K562 (cell line): Measurements from ENCODE around the gene LRP2BP. TPM values are rescaled to one million over a fixed set of nuclear protein-coding genes. Genes with fewer than 3 reads are reported as not detected.

Experiments
- BCOR ChIP-seq: fragments of 450-650 bp; IDR thresholded peaks from 2 replicates; pipeline ENCODE4 v1.6.1; 2016
- CSDE1 ChIP-seq, 2 experiments: fragments of 450-650 bp; IDR thresholded peaks; 2 replicates each; pipeline ENCODE4 v1.6.1; 2016; ENCODE audit warnings: mild to moderate bottlenecking in 1 of 2
- CTBP1 ChIP-seq: fragments of 450-650 bp; IDR thresholded peaks from 2 replicates; pipeline ENCODE4 v1.6.1; 2016; ENCODE audit warnings: borderline replicate concordance
- ETV5 ChIP-seq: sonication (generic); formaldehyde crosslinking; IDR thresholded peaks from 2 replicates; pipeline ENCODE4 v1.4.0; 2020; ENCODE audit warnings: low read depth, mild to moderate bottlenecking, missing genetic modification reagents
- GATAD2A ChIP-seq: fragments of 450-650 bp; IDR thresholded peaks from 2 replicates; pipeline ENCODE4 v1.6.1; 2017
- HDGF ChIP-seq: fragments of 450-650 bp; IDR thresholded peaks from 2 replicates; pipeline ENCODE4 v1.6.1; 2016
- NR2F6 ChIP-seq: fragments of 450-650 bp; formaldehyde crosslinking; IDR thresholded peaks from 2 replicates; pipeline ENCODE4 v1.4.0; 2020; ENCODE audit warnings: mild to moderate bottlenecking
- RBM25 ChIP-seq: fragments of 200-400 bp; formaldehyde crosslinking; IDR thresholded peaks from 2 replicates; pipeline ENCODE4 v1.6.1; 2018; ENCODE audit warnings: low read length, low read depth, moderate library complexity; ENCODE audit not compliant: severe bottlenecking
- RFX5 ChIP-seq: IDR thresholded peaks from 2 replicates; pipeline ENCODE4 v1.6.1; 2011; ENCODE audit warnings: low read depth, mild to moderate bottlenecking, improper control_type of control experiment, low read length
- RNF2 ChIP-seq: sonication (generic); IDR thresholded peaks from 2 replicates; pipeline ENCODE4 v1.6.1; 2016
- SREBF1 ChIP-seq: fragments of 150-350 bp; IDR thresholded peaks from 2 replicates; pipeline ENCODE4 v1.6.1; 2014; ENCODE audit warnings: antibody characterized with exemption, low read depth, low read length, borderline replicate concordance
- ZZZ3 ChIP-seq: fragments of 450-650 bp; IDR thresholded peaks from 2 replicates; pipeline ENCODE4 v1.6.1; 2016; ENCODE audit warnings: antibody characterized with exemption, mild to moderate bottlenecking, moderate library complexity
- polyA plus RNA-seq, 8 experiments: library from polyadenylated mRNA; depleted of rRNA in 4 of 8; stranded (reverse) in 5 of 8; unstranded in 3 of 8; fragments of >200 nt; fragmentation: Nextera tagmentation in 2 of 8; fragmentation: Illumina TruSeq in 1 of 8; extraction: Ambion mirVana in 2 of 8; extraction: Trizol in 1 of 8; gene quantifications; 2 replicates each; pipeline versions ENCODE4 v1.2.1 to v1.2.3, GENCODE V29; 2011 to 2014; ENCODE audit warnings: inconsistent platforms in 1 of 8, missing spikeins in 1 of 8
- total RNA-seq, 7 experiments: library from RNA; depleted of rRNA in 6 of 7; stranded (reverse); fragments of >200 nt in 6 of 7; fragmentation: Illumina TruSeq in 2 of 7; extraction: Trizol in 2 of 7; gene quantifications; 2 replicates each; pipeline versions ENCODE4 v1.2.1 to v1.2.3, GENCODE V29; 2011 to 2021; ENCODE audit warnings: low replicate concordance in 1 of 7
- TF ChIP-seq, protein P1 (sequence below): sonication (generic); formaldehyde crosslinking; IDR thresholded peaks from 2 replicates; pipeline ENCODE4 v1.8.1; 2023; ENCODE audit warnings: missing genetic modification reagents, mild to moderate bottlenecking, borderline replicate concordance
- TF ChIP-seq, protein P2 (sequence below), 2 experiments: fragments of 150-350 bp in 1 of 2; IDR thresholded peaks; 2 replicates each; pipeline ENCODE4 v1.6.1; 2012 to 2016; ENCODE audit warnings: low read depth in 2 of 2, low read length in 2 of 2, mild to moderate bottlenecking in 1 of 2, moderate library complexity in 1 of 2
- TF ChIP-seq, protein P3 (sequence below): sonication (generic); formaldehyde crosslinking; IDR thresholded peaks from 2 replicates; pipeline ENCODE4 v1.8.0; 2022; ENCODE audit warnings: missing genetic modification reagents, mild to moderate bottlenecking, moderate library complexity, borderline replicate concordance
- TF ChIP-seq, protein P4 (sequence below): fragments of 450-650 bp; IDR thresholded peaks from 2 replicates; pipeline ENCODE4 v1.6.1; 2016; ENCODE audit warnings: low read depth, mild to moderate bottlenecking, moderate library complexity
- TF ChIP-seq, protein P5 (sequence below): fragments of 450-650 bp; formaldehyde crosslinking; IDR thresholded peaks from 2 replicates; pipeline ENCODE4 v1.4.0; 2020; ENCODE audit warnings: mild to moderate bottlenecking, moderate library complexity

Gene LRP2BP
- total and polyA plus RNA-seq, 9 of the 15 experiments (the other 6 are each of a cell fraction or from before 2014, with no cell fraction given): 0.42 to 2.1 (median 0.62) TPM

DNA sequence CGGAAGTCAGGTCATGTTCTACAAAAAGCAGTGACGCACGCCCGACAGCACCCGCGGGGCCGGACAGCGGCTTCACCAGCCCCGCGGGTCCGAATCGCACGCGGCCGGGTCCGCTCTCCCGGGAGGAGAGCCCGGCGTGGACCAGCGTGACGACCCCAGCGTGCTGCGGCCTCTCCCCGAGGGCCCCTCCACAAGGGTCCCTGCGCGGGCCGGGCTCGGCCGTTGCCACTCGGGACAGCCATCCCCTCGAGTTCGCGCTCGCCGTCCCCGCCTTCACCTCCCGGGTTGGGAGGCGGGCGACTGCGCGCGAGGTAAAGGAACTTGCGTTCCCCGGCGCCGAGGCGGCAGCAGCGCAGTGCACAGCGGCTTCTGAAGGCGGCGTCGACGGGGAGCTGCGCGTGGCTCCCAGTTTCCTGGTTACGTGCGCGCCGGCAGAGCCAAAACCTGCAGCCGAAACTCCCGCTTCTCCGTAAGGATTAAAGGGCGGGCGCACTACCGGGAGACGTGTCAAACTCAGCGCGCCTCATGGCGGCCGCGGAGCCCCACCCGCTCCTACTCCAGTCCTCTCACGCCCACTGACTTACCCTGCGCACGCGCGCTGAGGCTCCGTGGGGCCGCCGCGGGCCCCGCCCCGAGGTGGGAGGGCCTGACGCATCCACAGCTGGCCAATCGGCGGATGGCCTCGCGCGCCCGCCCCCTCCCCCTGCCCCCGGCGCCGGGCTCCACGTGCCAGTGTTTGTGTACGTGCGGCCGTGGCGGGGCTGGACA is 416 bp upstream of the LRP2BP start (continued):
- TF ChIP-seq, protein P1, sequence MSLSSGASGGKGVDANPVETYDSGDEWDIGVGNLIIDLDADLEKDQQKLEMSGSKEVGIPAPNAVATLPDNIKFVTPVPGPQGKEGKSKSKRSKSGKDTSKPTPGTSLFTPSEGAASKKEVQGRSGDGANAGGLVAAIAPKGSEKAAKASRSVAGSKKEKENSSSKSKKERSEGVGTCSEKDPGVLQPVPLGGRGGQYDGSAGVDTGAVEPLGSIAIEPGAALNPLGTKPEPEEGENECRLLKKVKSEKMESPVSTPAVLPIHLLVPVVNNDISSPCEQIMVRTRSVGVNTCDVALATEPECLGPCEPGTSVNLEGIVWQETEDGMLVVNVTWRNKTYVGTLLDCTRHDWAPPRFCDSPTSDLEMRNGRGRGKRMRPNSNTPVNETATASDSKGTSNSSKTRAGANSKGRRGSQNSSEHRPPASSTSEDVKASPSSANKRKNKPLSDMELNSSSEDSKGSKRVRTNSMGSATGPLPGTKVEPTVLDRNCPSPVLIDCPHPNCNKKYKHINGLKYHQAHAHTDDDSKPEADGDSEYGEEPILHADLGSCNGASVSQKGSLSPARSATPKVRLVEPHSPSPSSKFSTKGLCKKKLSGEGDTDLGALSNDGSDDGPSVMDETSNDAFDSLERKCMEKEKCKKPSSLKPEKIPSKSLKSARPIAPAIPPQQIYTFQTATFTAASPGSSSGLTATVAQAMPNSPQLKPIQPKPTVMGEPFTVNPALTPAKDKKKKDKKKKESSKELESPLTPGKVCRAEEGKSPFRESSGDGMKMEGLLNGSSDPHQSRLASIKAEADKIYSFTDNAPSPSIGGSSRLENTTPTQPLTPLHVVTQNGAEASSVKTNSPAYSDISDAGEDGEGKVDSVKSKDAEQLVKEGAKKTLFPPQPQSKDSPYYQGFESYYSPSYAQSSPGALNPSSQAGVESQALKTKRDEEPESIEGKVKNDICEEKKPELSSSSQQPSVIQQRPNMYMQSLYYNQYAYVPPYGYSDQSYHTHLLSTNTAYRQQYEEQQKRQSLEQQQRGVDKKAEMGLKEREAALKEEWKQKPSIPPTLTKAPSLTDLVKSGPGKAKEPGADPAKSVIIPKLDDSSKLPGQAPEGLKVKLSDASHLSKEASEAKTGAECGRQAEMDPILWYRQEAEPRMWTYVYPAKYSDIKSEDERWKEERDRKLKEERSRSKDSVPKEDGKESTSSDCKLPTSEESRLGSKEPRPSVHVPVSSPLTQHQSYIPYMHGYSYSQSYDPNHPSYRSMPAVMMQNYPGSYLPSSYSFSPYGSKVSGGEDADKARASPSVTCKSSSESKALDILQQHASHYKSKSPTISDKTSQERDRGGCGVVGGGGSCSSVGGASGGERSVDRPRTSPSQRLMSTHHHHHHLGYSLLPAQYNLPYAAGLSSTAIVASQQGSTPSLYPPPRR (CRISPR knock-in tag): no peak
- TF ChIP-seq NR2F6 (CRISPR knock-in tag) (0 out of 2 replicates have a peak, but pooled peaks have one; percentile 21), CTBP1 (peak; percentile 83), CSDE1 (IDR thresholded peaks at IDR 0.05) (no peak), RBM25 (peak; percentile 62), RNF2 (peak; percentile 88), ZZZ3 (no peak), BCOR (peak; percentile 49; the same call in 1 of the 2 replicates), GATAD2A (peak; percentile 94), HDGF (no peak), ETV5 (CRISPR knock-in tag) (no peak; the same call in 1 of the 2 replicates), RFX5 (no peak), SREBF1 (no peak)
- TF ChIP-seq, protein P2, sequence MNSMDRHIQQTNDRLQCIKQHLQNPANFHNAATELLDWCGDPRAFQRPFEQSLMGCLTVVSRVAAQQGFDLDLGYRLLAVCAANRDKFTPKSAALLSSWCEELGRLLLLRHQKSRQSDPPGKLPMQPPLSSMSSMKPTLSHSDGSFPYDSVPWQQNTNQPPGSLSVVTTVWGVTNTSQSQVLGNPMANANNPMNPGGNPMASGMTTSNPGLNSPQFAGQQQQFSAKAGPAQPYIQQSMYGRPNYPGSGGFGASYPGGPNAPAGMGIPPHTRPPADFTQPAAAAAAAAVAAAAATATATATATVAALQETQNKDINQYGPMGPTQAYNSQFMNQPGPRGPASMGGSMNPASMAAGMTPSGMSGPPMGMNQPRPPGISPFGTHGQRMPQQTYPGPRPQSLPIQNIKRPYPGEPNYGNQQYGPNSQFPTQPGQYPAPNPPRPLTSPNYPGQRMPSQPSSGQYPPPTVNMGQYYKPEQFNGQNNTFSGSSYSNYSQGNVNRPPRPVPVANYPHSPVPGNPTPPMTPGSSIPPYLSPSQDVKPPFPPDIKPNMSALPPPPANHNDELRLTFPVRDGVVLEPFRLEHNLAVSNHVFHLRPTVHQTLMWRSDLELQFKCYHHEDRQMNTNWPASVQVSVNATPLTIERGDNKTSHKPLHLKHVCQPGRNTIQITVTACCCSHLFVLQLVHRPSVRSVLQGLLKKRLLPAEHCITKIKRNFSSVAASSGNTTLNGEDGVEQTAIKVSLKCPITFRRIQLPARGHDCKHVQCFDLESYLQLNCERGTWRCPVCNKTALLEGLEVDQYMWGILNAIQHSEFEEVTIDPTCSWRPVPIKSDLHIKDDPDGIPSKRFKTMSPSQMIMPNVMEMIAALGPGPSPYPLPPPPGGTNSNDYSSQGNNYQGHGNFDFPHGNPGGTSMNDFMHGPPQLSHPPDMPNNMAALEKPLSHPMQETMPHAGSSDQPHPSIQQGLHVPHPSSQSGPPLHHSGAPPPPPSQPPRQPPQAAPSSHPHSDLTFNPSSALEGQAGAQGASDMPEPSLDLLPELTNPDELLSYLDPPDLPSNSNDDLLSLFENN (IDR thresholded peaks at IDR 0.05; ENCODE audit: low read depth in 2 of 2, low read length in 2 of 2): no peak
- TF ChIP-seq, protein P3, sequence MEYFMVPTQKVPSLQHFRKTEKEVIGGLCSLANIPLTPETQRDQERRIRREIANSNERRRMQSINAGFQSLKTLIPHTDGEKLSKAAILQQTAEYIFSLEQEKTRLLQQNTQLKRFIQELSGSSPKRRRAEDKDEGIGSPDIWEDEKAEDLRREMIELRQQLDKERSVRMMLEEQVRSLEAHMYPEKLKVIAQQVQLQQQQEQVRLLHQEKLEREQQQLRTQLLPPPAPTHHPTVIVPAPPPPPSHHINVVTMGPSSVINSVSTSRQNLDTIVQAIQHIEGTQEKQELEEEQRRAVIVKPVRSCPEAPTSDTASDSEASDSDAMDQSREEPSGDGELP (CRISPR knock-in tag): peak; percentile 69
- TF ChIP-seq, protein P4, sequence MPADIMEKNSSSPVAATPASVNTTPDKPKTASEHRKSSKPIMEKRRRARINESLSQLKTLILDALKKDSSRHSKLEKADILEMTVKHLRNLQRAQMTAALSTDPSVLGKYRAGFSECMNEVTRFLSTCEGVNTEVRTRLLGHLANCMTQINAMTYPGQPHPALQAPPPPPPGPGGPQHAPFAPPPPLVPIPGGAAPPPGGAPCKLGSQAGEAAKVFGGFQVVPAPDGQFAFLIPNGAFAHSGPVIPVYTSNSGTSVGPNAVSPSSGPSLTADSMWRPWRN: no peak
- TF ChIP-seq, protein P5, sequence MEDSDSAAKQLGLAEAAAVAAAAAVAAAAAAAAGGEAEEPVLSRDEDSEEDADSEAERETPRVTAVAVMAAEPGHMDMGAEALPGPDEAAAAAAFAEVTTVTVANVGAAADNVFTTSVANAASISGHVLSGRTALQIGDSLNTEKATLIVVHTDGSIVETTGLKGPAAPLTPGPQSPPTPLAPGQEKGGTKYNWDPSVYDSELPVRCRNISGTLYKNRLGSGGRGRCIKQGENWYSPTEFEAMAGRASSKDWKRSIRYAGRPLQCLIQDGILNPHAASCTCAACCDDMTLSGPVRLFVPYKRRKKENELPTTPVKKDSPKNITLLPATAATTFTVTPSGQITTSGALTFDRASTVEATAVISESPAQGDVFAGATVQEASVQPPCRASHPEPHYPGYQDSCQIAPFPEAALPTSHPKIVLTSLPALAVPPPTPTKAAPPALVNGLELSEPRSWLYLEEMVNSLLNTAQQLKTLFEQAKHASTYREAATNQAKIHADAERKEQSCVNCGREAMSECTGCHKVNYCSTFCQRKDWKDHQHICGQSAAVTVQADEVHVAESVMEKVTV (CRISPR knock-in tag): no peak
